SU-DHL-6 (cell line): ENCODE data around the gene TRDMT1.

Experiments used
- H2AFZ ChIP-seq: fragments of 200-600 bp; sonication (generic); 2 replicates; pipeline ENCODE4 v1.6.1; 2014; ENCODE audit warnings: low read depth, mild to moderate bottlenecking, moderate library complexity, mixed read lengths, antibody characterized with exemption, low read length; ENCODE audit not compliant: severe bottlenecking
- H3F3A ChIP-seq: fragments of 200-600 bp; shearing (Covaris generic); 2 replicates; pipeline ENCODE4 v1.6.0; 2016; ENCODE audit warnings: antibody characterized with exemption, mild to moderate bottlenecking; ENCODE audit not compliant: insufficient read depth
- H3K27ac ChIP-seq: fragments of 200-600 bp; sonication (generic); 2 replicates; pipeline ENCODE4 v1.5.1; 2016; ENCODE audit warnings: low read depth, mild to moderate bottlenecking, low read length, moderate library complexity, mixed read lengths
- H3K27me3 ChIP-seq: fragments of 200-600 bp; sonication (generic), shearing (Covaris generic); 2 replicates; pipeline ENCODE4 v1.6.0; 2014; ENCODE audit warnings: mild to moderate bottlenecking, low read length
- H3K36me3 ChIP-seq: fragments of 200-600 bp; sonication (generic); 2 replicates; pipeline ENCODE4 v1.6.1; 2014; ENCODE audit warnings: mild to moderate bottlenecking, low read length, mixed read lengths
- H3K4me2 ChIP-seq: fragments of 300-600, 200-600 bp; shearing (Covaris generic), sonication (generic); 2 replicates; pipeline ENCODE4 v1.6.0; 2014; ENCODE audit warnings: low read length, low read depth, mild to moderate bottlenecking; ENCODE audit not compliant: poor library complexity, severe bottlenecking
- H3K4me3 ChIP-seq: fragments of 200-600 bp; sonication (generic); 2 replicates; pipeline ENCODE4 v1.5.1; 2014; ENCODE audit warnings: antibody characterized with exemption, low read length, mild to moderate bottlenecking, mixed read lengths; ENCODE audit not compliant: insufficient read depth, poor library complexity, severe bottlenecking
- H3K79me2 ChIP-seq: fragments of 200-600 bp; sonication (generic); 2 replicates; pipeline ENCODE4 v1.6.1; 2014; ENCODE audit warnings: mild to moderate bottlenecking, low read length, moderate library complexity; ENCODE audit not compliant: insufficient read depth
- H3K9ac ChIP-seq: fragments of 200-600 bp; sonication (generic); 2 replicates; pipeline ENCODE4 v1.7.0; 2014; ENCODE audit warnings: mild to moderate bottlenecking, low read length
- H3K9me2 ChIP-seq: fragments of 200-600 bp; sonication (generic); replicated peaks from 2 replicates; pipeline ENCODE4 v1.6.1; 2014; ENCODE audit warnings: low read length; ENCODE audit not compliant: insufficient read depth
- H3K9me3 ChIP-seq: fragments of 200-600 bp; sonication (generic); 2 replicates; pipeline ENCODE4 v1.6.1; 2014; ENCODE audit warnings: low read length, mixed read lengths; ENCODE audit not compliant: insufficient read depth
- H4K20me1 ChIP-seq: fragments of 200-600 bp; sonication (generic); 2 replicates; pipeline ENCODE4 v1.6.1; 2014; ENCODE audit warnings: low read depth, mild to moderate bottlenecking, antibody characterized with exemption, low read length, moderate library complexity, mixed read lengths
- CTCF ChIP-seq: fragments of 200-600 bp; sonication (generic); IDR thresholded peaks from one replicate; pipeline ENCODE4 v1.5.1; 2017; ENCODE audit warnings: antibody characterized with exemption, mild to moderate bottlenecking, low read length, moderate library complexity; ENCODE audit not compliant: insufficient read depth, poor library complexity, severe bottlenecking
- EZH2phosphoT487 ChIP-seq: fragments of 200-600 bp; sonication (generic), shearing (Covaris generic); conservative IDR thresholded peaks from 2 replicates; pipeline ENCODE4 v1.6.1; 2018; ENCODE audit warnings: mild to moderate bottlenecking, antibody characterized with exemption, low read length, moderate library complexity, mixed read lengths

The TRDMT1 gene

DNA sequence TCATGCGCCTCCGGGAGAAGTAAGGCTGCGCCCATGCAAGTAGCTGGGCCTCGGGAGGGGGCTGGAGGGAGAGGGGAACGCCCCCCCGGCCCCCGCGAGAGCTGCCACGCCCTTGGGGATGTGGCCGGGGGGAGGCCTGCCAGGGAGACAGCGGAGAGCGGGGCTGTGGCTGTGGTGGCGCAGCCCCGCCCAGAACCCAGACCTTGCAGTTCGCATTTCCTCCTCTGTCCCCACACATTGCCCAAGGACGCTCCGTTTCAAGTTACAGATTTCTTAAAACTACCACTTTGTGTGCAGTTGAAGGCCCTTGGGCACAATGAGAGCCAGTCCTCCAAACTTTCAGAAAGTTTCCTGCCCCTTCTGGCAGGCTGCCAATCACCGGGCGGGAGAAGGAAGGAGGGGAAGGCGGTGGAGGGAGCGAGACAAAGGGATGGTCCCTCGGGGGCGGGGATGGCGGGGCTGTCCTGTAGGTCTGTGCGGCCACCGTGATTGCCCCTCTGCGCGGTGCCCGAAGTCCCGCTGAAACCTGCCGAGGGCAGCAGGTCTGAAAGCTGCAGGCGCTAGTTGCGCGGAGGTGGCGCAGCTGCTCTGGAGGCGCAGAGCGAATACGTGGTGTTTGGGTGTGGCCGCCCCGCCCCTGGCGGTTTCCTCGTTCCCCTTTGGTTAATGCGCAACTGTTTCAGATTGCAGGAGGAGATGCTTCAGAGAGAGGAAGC lies 28.7 kb upstream of the TRDMT1 start:
- H3K27me3 ChIP-seq, result no peaks in the 10 kb centered on the region
- TF ChIP-seq EZH2phosphoT487, result no peak
- TF ChIP-seq CTCF, result no peak
- no peaks in the 10 kb centered on the region for H3K9me2 ChIP-seq
- H3K36me3 ChIP-seq, result peaks cover 37% of the 10 kb centered on the region
- peaks cover 8% of the 10 kb centered on the region; the same call in 1 of the 2 replicates for H3K79me2 ChIP-seq
- H4K20me1 ChIP-seq, result peaks cover 8% of the 10 kb centered on the region
- peak overlapping the region; percentile 69 for H3K4me2 ChIP-seq
- H3F3A ChIP-seq, result peaks cover 24% of the 10 kb centered on the region
- H3K27ac ChIP-seq, result peak overlapping the region; percentile 91
- H2AFZ ChIP-seq, result peak overlapping the region; percentile 88
- peak overlapping the region; percentile 91 for H3K9ac ChIP-seq
- no peaks in the 10 kb centered on the region for H3K9me3 ChIP-seq
- H3K4me3 ChIP-seq, result peak overlapping the region; percentile 66

GRCh38 chr10:17229717-17229966 lies 28.2 kb upstream of the TRDMT1 start:
- peak overlapping the region; percentile 66 for H3K4me3 ChIP-seq
- peaks cover 8% of the 10 kb centered on the region for H4K20me1 ChIP-seq
- peak overlapping the region; percentile 91 for H3K27ac ChIP-seq
- H3K27me3 ChIP-seq, result no peaks in the 10 kb centered on the region
- H2AFZ ChIP-seq, result peak overlapping the region; percentile 88
- peak overlapping the region; percentile 91 for H3K9ac ChIP-seq
- TF ChIP-seq EZH2phosphoT487 (no peak), CTCF (no peak)
- H3K9me3 ChIP-seq, result no peaks in the 10 kb centered on the region
- H3K36me3 ChIP-seq, result peaks cover 33% of the 10 kb centered on the region
- H3K9me2 ChIP-seq, result no peaks in the 10 kb centered on the region
- peak overlapping the region; percentile 69 for H3K4me2 ChIP-seq
- H3F3A ChIP-seq, result peaks cover 22% of the 10 kb centered on the region
- H3K79me2 ChIP-seq, result peaks cover 8% of the 10 kb centered on the region; the same call in 1 of the 2 replicates

- Histone ChIP-seq H3K9me3 (no peaks in the 10 kb centered on the region), H3K4me3 (peak overlapping the region; percentile 81), H3K9me2 (no peaks in the 10 kb centered on the region), H3K4me2 (peak overlapping the region; percentile 69), H3K9ac (peak overlapping the region; percentile 91), H3K36me3 (peaks cover 28% of the 10 kb centered on the region), H3K27me3 (no peaks in the 10 kb centered on the region), H3K79me2 (peaks cover 8% of the 10 kb centered on the region; the same call in 1 of the 2 replicates), H4K20me1 (peaks cover 8% of the 10 kb centered on the region), H3K27ac (peak overlapping the region; percentile 91), H2AFZ (peak overlapping the region; percentile 93), H3F3A (peaks cover 22% of the 10 kb centered on the region)
- no peak for TF ChIP-seq EZH2phosphoT487
- TF ChIP-seq CTCF, result no peak
Measured at GRCh38 chr10:17229016-17229716, 27.7 kb upstream of the TRDMT1 start.
